ENCODE measurements around the gene BAIAP3. TPM values are rescaled to one million over a fixed set of nuclear protein-coding genes. Genes with fewer than 3 reads are reported as not detected.

The BAIAP3 gene
- total and polyA plus RNA-seq, 2 experiments from 2014 or later = 5.2 to 13.0 TPM

DNA sequence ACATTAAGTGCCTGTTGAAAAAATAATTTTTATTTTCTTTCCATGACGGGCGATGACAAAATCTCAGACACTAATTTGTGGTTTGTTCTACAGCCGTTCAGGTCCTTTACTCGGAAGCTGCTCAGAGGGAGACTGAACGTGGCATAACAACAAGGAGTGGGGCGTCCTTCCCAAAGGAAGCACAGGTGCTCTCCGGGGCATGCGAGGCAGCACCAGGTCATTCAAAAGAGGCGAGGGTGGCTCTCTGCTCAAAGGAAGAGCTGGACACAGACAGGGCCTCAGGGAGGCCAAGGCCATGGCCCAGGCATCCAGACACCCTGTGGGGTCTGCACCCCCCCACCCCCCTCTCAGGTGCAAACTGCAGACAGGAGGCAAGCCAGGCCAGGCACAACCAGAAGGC lies 64.9 kb downstream of the BAIAP3 start:
- H3K4me1 ChIP-seq (ENCODE audit: insufficient read depth) = no peaks in the 10 kb centered on the region
- Mint-ChIP-seq H3K27me3 (ENCODE audit: insufficient read depth, low read depth, poor library complexity) (peaks cover 10% of the 10 kb centered on the region), H3K27ac (no peak overlapping the region), H3K9me3 (no peaks in the 10 kb centered on the region), H3K36me3 (ENCODE audit: low read depth) (peaks cover 13% of the 10 kb centered on the region; the same call in 2 of the 3 replicates), H3K4me1 (no peaks in the 10 kb centered on the region; the same call in 2 of the 3 replicates), H3K4me3 (no peak overlapping the region; the same call in 2 of the 3 replicates)
- no peak overlapping the region for H3K27ac ChIP-seq (ENCODE audit: low read depth)
- H3F3A ChIP-seq (replicated peaks; ENCODE audit: low read depth) = no peaks in the 10 kb centered on the region
- H3K4me3 ChIP-seq = no peak overlapping the region
- TF ChIP-seq, protein P1, sequence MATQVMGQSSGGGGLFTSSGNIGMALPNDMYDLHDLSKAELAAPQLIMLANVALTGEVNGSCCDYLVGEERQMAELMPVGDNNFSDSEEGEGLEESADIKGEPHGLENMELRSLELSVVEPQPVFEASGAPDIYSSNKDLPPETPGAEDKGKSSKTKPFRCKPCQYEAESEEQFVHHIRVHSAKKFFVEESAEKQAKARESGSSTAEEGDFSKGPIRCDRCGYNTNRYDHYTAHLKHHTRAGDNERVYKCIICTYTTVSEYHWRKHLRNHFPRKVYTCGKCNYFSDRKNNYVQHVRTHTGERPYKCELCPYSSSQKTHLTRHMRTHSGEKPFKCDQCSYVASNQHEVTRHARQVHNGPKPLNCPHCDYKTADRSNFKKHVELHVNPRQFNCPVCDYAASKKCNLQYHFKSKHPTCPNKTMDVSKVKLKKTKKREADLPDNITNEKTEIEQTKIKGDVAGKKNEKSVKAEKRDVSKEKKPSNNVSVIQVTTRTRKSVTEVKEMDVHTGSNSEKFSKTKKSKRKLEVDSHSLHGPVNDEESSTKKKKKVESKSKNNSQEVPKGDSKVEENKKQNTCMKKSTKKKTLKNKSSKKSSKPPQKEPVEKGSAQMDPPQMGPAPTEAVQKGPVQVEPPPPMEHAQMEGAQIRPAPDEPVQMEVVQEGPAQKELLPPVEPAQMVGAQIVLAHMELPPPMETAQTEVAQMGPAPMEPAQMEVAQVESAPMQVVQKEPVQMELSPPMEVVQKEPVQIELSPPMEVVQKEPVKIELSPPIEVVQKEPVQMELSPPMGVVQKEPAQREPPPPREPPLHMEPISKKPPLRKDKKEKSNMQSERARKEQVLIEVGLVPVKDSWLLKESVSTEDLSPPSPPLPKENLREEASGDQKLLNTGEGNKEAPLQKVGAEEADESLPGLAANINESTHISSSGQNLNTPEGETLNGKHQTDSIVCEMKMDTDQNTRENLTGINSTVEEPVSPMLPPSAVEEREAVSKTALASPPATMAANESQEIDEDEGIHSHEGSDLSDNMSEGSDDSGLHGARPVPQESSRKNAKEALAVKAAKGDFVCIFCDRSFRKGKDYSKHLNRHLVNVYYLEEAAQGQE (IDR thresholded peaks at IDR 0.05; ENCODE audit: unreplicated experiment) = no peak
- TF ChIP-seq, protein P2, sequence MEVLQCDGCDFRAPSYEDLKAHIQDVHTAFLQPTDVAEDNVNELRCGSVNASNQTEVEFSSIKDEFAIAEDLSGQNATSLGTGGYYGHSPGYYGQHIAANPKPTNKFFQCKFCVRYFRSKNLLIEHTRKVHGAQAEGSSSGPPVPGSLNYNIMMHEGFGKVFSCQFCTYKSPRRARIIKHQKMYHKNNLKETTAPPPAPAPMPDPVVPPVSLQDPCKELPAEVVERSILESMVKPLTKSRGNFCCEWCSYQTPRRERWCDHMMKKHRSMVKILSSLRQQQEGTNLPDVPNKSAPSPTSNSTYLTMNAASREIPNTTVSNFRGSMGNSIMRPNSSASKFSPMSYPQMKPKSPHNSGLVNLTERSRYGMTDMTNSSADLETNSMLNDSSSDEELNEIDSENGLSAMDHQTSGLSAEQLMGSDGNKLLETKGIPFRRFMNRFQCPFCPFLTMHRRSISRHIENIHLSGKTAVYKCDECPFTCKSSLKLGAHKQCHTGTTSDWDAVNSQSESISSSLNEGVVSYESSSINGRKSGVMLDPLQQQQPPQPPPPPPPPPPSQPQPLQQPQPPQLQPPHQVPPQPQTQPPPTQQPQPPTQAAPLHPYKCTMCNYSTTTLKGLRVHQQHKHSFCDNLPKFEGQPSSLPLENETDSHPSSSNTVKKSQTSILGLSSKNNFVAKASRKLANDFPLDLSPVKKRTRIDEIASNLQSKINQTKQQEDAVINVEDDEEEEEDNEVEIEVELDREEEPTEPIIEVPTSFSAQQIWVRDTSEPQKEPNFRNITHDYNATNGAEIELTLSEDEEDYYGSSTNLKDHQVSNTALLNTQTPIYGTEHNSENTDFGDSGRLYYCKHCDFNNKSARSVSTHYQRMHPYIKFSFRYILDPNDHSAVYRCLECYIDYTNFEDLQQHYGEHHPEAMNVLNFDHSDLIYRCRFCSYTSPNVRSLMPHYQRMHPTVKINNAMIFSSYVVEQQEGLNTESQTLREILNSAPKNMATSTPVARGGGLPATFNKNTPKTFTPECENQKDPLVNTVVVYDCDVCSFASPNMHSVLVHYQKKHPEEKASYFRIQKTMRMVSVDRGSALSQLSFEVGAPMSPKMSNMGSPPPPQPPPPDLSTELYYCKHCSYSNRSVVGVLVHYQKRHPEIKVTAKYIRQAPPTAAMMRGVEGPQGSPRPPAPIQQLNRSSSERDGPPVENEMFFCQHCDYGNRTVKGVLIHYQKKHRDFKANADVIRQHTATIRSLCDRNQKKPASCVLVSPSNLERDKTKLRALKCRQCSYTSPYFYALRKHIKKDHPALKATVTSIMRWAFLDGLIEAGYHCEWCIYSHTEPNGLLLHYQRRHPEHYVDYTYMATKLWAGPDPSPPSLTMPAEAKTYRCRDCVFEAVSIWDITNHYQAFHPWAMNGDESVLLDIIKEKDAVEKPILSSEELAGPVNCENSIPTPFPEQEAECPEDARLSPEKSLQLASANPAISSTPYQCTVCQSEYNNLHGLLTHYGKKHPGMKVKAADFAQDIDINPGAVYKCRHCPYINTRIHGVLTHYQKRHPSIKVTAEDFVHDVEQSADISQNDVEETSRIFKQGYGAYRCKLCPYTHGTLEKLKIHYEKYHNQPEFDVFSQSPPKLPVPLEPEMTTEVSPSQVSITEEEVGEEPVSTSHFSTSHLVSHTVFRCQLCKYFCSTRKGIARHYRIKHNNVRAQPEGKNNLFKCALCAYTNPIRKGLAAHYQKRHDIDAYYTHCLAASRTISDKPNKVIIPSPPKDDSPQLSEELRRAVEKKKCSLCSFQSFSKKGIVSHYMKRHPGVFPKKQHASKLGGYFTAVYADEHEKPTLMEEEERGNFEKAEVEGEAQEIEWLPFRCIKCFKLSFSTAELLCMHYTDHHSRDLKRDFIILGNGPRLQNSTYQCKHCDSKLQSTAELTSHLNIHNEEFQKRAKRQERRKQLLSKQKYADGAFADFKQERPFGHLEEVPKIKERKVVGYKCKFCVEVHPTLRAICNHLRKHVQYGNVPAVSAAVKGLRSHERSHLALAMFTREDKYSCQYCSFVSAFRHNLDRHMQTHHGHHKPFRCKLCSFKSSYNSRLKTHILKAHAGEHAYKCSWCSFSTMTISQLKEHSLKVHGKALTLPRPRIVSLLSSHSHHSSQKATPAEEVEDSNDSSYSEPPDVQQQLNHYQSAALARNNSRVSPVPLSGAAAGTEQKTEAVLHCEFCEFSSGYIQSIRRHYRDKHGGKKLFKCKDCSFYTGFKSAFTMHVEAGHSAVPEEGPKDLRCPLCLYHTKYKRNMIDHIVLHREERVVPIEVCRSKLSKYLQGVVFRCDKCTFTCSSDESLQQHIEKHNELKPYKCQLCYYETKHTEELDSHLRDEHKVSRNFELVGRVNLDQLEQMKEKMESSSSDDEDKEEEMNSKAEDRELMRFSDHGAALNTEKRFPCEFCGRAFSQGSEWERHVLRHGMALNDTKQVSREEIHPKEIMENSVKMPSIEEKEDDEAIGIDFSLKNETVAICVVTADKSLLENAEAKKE (CRISPR knock-in tag; IDR thresholded peaks at IDR 0.05) = no peak
- TF ChIP-seq ZNF114 (CRISPR knock-in tag; IDR thresholded peaks at IDR 0.05) (no peak), STAT1 (IDR thresholded peaks at IDR 0.05; ENCODE audit: unreplicated experiment) (no peak), POLR2AphosphoS5 (IDR thresholded peaks at IDR 0.05; ENCODE audit: low read depth) (no peak), ZNF331 (CRISPR knock-in tag; IDR thresholded peaks at IDR 0.05; ENCODE audit: low read depth) (no peak), NANOG (IDR thresholded peaks at IDR 0.05; ENCODE audit: borderline replicate concordance) (no peak), EZH2 (IDR thresholded peaks at IDR 0.05; ENCODE audit: low read depth, unreplicated experiment) (no peak), JUNB (IDR thresholded peaks at IDR 0.05; ENCODE audit: unreplicated experiment) (no peak)
- TF ChIP-seq, protein P3, sequence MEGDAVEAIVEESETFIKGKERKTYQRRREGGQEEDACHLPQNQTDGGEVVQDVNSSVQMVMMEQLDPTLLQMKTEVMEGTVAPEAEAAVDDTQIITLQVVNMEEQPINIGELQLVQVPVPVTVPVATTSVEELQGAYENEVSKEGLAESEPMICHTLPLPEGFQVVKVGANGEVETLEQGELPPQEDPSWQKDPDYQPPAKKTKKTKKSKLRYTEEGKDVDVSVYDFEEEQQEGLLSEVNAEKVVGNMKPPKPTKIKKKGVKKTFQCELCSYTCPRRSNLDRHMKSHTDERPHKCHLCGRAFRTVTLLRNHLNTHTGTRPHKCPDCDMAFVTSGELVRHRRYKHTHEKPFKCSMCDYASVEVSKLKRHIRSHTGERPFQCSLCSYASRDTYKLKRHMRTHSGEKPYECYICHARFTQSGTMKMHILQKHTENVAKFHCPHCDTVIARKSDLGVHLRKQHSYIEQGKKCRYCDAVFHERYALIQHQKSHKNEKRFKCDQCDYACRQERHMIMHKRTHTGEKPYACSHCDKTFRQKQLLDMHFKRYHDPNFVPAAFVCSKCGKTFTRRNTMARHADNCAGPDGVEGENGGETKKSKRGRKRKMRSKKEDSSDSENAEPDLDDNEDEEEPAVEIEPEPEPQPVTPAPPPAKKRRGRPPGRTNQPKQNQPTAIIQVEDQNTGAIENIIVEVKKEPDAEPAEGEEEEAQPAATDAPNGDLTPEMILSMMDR (conservative IDR thresholded peaks at IDR 0.05; ENCODE audit: low read depth in 2 of 2) = no peak
- TF ChIP-seq, protein P4, sequence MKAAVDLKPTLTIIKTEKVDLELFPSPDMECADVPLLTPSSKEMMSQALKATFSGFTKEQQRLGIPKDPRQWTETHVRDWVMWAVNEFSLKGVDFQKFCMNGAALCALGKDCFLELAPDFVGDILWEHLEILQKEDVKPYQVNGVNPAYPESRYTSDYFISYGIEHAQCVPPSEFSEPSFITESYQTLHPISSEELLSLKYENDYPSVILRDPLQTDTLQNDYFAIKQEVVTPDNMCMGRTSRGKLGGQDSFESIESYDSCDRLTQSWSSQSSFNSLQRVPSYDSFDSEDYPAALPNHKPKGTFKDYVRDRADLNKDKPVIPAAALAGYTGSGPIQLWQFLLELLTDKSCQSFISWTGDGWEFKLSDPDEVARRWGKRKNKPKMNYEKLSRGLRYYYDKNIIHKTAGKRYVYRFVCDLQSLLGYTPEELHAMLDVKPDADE (IDR thresholded peaks at IDR 0.05) = no peak
- no peak for DNase-seq (ENCODE audit: low spot score)
- H3K9me2 ChIP-seq (ENCODE audit: insufficient read depth) = no peaks in the 10 kb centered on the region
- no peak overlapping the region for H2AFZ ChIP-seq
- H3K79me2 ChIP-seq (replicated peaks; ENCODE audit: insufficient read depth) = no peaks in the 10 kb centered on the region
- no peak overlapping the region for H3K4me2 ChIP-seq
- no peaks in the 10 kb centered on the region; the same call in 1 of the 2 replicates for H4K20me1 ChIP-seq (replicated peaks; ENCODE audit: insufficient read depth)
- no peak for ATAC-seq
- no peaks in the 10 kb centered on the region for H3K36me3 ChIP-seq (ENCODE audit: insufficient read depth)
- no peaks in the 10 kb centered on the region for H3K27me3 ChIP-seq (ENCODE audit: insufficient read depth)

Measured in GM23338 (cell line).